HepG2 (cell line): ENCODE data around the gene GTF2B. TPM values are rescaled to one million over a fixed set of nuclear protein-coding genes. Genes with fewer than 3 reads are reported as not detected.

Experiments
- ARHGAP35 ChIP-seq: sonication (generic); formaldehyde crosslinking; IDR thresholded peaks from 2 replicates; pipeline ENCODE4 v1.9.0; 2022; ENCODE audit warnings: mild to moderate bottlenecking, inconsistent platforms, moderate library complexity, missing genetic modification reagents, borderline replicate concordance
- DDIT3 ChIP-seq: sonication (generic); formaldehyde crosslinking; IDR thresholded peaks from 2 replicates; pipeline ENCODE4 v1.4.0; 2020; ENCODE audit warnings: mild to moderate bottlenecking, missing genetic modification reagents
- ESRRA ChIP-seq: sonication (generic); formaldehyde crosslinking; IDR thresholded peaks from 2 replicates; pipeline ENCODE4 v1.5.1; 2020; ENCODE audit warnings: mild to moderate bottlenecking, low read depth, missing genetic modification reagents
- GMEB2 ChIP-seq: IDR thresholded peaks from 2 replicates; pipeline ENCODE4 v1.6.1; 2016; ENCODE audit warnings: missing biosample characterization, missing genetic modification reagents, low read depth
- IKZF1 ChIP-seq: fragments of 450-650 bp; IDR thresholded peaks from 2 replicates; pipeline ENCODE4 v1.7.1; 2016
- IRF1 ChIP-seq: sonication (generic); formaldehyde crosslinking; IDR thresholded peaks from 2 replicates; pipeline ENCODE4 v1.4.0; 2020; ENCODE audit warnings: low read depth, mild to moderate bottlenecking, missing genetic modification reagents
- MAF1 ChIP-seq: sonication (generic); formaldehyde crosslinking; IDR thresholded peaks from 2 replicates; pipeline ENCODE4 v1.5.0; 2020; ENCODE audit warnings: missing genetic modification reagents, borderline replicate concordance
- MLLT10 ChIP-seq: sonication (generic); formaldehyde crosslinking; IDR thresholded peaks from 2 replicates; pipeline ENCODE4 v1.4.0; 2020; ENCODE audit warnings: missing genetic modification reagents
- NFRKB ChIP-seq: fragments of 450-650 bp; IDR thresholded peaks from 2 replicates; pipeline ENCODE4 v1.6.1; 2017
- PLRG1 ChIP-seq: fragments of 450-650 bp; conservative IDR thresholded peaks from 2 replicates; pipeline ENCODE4 v1.6.1; 2016
- SMYD3 ChIP-seq: sonication (generic); formaldehyde crosslinking; IDR thresholded peaks from 2 replicates; pipeline ENCODE4 v1.8.1; 2023; ENCODE audit warnings: mild to moderate bottlenecking, missing genetic modification reagents
- TBX2 ChIP-seq: sonication (generic); formaldehyde crosslinking; IDR thresholded peaks from 2 replicates; pipeline ENCODE4 v1.5.0; 2020; ENCODE audit warnings: missing genetic modification reagents, mild to moderate bottlenecking, borderline replicate concordance
- YY1 ChIP-seq: IDR thresholded peaks from 2 replicates; pipeline ENCODE4 v1.6.1; 2011; ENCODE audit warnings: low read length, low read depth, moderate library complexity, mild to moderate bottlenecking; ENCODE audit not compliant: insufficient read depth, insufficient replicate concordance
- ZNF101 ChIP-seq: sonication (generic); formaldehyde crosslinking; IDR thresholded peaks from 2 replicates; pipeline ENCODE4 v1.4.0; 2020; ENCODE audit warnings: mild to moderate bottlenecking, low read depth, missing genetic modification reagents, borderline replicate concordance
- ZNF207 ChIP-seq: fragments of 450-650 bp; IDR thresholded peaks from 2 replicates; pipeline ENCODE4 v1.6.1; 2016; ENCODE audit warnings: antibody characterized with exemption, borderline replicate concordance
- ZNF263 ChIP-seq: sonication (generic); formaldehyde crosslinking; IDR thresholded peaks from 2 replicates; pipeline ENCODE4 v1.4.0; 2020; ENCODE audit warnings: missing genetic modification reagents
- ZNF33B ChIP-seq: sonication (generic); formaldehyde crosslinking; IDR thresholded peaks from 2 replicates; pipeline ENCODE4 v1.5.1; 2020; ENCODE audit warnings: mild to moderate bottlenecking, missing genetic modification reagents
- ZNF546 ChIP-seq: sonication (generic); formaldehyde crosslinking; conservative IDR thresholded peaks from 2 replicates; pipeline ENCODE4 v1.8.1; 2023; ENCODE audit warnings: mild to moderate bottlenecking, missing genetic modification reagents
- ZNF552 ChIP-seq: sonication (generic); formaldehyde crosslinking; IDR thresholded peaks from 2 replicates; pipeline ENCODE4 v1.9.0; 2022; ENCODE audit warnings: missing genetic modification reagents, mild to moderate bottlenecking, borderline replicate concordance
- ZNF567 ChIP-seq: sonication (generic); formaldehyde crosslinking; IDR thresholded peaks from 2 replicates; pipeline ENCODE4 v1.8.1; 2023; ENCODE audit warnings: mild to moderate bottlenecking, missing genetic modification reagents, borderline replicate concordance
- ZNF572 ChIP-seq: sonication (generic); formaldehyde crosslinking; IDR thresholded peaks from 2 replicates; pipeline ENCODE4 v1.5.1; 2020; ENCODE audit warnings: mild to moderate bottlenecking, missing genetic modification reagents
- ZNF574 ChIP-seq: sonication (generic); formaldehyde crosslinking; IDR thresholded peaks from 2 replicates; pipeline ENCODE4 v1.4.0; 2020; ENCODE audit warnings: missing genetic modification reagents
- ZNF607 ChIP-seq: sonication (generic); formaldehyde crosslinking; IDR thresholded peaks from 2 replicates; pipeline ENCODE4 v1.5.1; 2020; ENCODE audit warnings: missing genetic modification reagents, mild to moderate bottlenecking, borderline replicate concordance
- ZNF616 ChIP-seq: sonication (generic); formaldehyde crosslinking; IDR thresholded peaks from 2 replicates; pipeline ENCODE4 v1.5.0; 2020; ENCODE audit warnings: low read depth, mild to moderate bottlenecking, missing genetic modification reagents
- ZZZ3 ChIP-seq: sonication (generic); formaldehyde crosslinking; IDR thresholded peaks from 2 replicates; pipeline ENCODE4 v1.4.0; 2020; ENCODE audit warnings: missing genetic modification reagents, mild to moderate bottlenecking, borderline replicate concordance
- polyA plus RNA-seq, 8 experiments: library from polyadenylated mRNA; depleted of rRNA in 3 of 8; stranded (reverse) in 7 of 8; unstranded in 1 of 8; fragments of >200 nt; fragmentation: Illumina TruSeq in 4 of 8; extraction: Trizol in 4 of 8; gene quantifications; 2 replicates each; pipeline versions ENCODE4 v1.2.1 to v1.2.3, GENCODE V29; 2011 to 2016; ENCODE audit warnings: low read depth in 4 of 8, missing spikeins in 1 of 8, mixed read lengths in 1 of 8; ENCODE audit not compliant: insufficient read depth in 1 of 8
- total RNA-seq, 5 experiments: library from RNA; depleted of rRNA; stranded (reverse); fragments of >200 nt; fragmentation: Illumina TruSeq; extraction: Trizol; gene quantifications; 2 replicates each; pipeline ENCODE4 v1.2.3, GENCODE V29; 2016; ENCODE audit warnings: low read depth in 1 of 5

GTF2B gene
- total and polyA plus RNA-seq, 2 of the 13 experiments (the other 11 are each of a cell fraction or from before 2014, with no cell fraction given): 31.5 to 43.4 TPM

GRCh38 chr1:88891318-88891950, at the start of gene GTF2B (continued):
- TF ChIP-seq GMEB2 (peak; percentile 77), TBX2 (CRISPR knock-in tag) (peak; percentile 82), IKZF1 (no peak), NFRKB (no peak; the same call in 1 of the 2 replicates), ZNF607 (CRISPR knock-in tag) (peak; percentile 77; the same call in 1 of the 2 replicates), MLLT10 (CRISPR knock-in tag) (no peak), ESRRA (CRISPR knock-in tag) (0 out of 2 replicates have a peak, but pooled peaks have one; percentile 30), PLRG1 (no peak), ARHGAP35 (CRISPR knock-in tag) (peak; percentile 70; the same call in 1 of the 2 replicates), SMYD3 (CRISPR knock-in tag) (0 out of 2 replicates have a peak, but pooled peaks have one; percentile 72), ZNF263 (peak; percentile 51; the same call in 1 of the 2 replicates), IRF1 (no peak), MAF1 (CRISPR knock-in tag) (no peak), YY1 (peak; percentile 90), ZNF546 (no peak), ZNF572 (CRISPR knock-in tag) (0 out of 2 replicates have a peak, but pooled peaks have one; percentile 45), ZNF33B (CRISPR knock-in tag) (0 out of 2 replicates have a peak, but pooled peaks have one; percentile 39), ZNF207 (no peak), ZNF616 (no peak), ZNF574 (CRISPR knock-in tag) (peak; percentile 90), DDIT3 (no peak), ZNF552 (CRISPR knock-in tag) (no peak; the same call in 1 of the 2 replicates), ZNF567 (CRISPR knock-in tag) (no peak), ZZZ3 (CRISPR knock-in tag) (no peak), ZNF101 (no peak)
